IMR-90 (cell line): Measurements from ENCODE around the gene PMS2. TPM values are rescaled to one million over a fixed set of nuclear protein-coding genes. Genes with fewer than 3 reads are reported as not detected.

Source experiments
- ATAC-seq: fragments of 200-7000 bp; cut with Tn5 transposase; 2 replicates; pipeline ENCODE4 v1.9.1; 2020; ENCODE audit warnings: low read depth, mild to moderate bottlenecking, moderate library complexity
- BruUV-seq: library from RNA; stranded (reverse); fragments of 400-500 nt; replicated peaks from 2 replicates; lab custom pipeline; 2021; lab: Mats Ljungman, UMichigan
- CTCF ChIA-PET: fragments of 300-600 bp; formaldehyde crosslinking; extraction: SDS; loops from one replicate; lab custom pipeline; 2021; ENCODE audit warnings: antibody characterized with exemption; lab: Yijun Ruan, JAX
- POLR2A ChIA-PET: fragments of 300-600 bp; sonication (Branson Sonifier 250); formaldehyde crosslinking; loops from one replicate; lab custom pipeline; 2022; ENCODE audit warnings: antibody characterized with exemption; ENCODE audit not compliant: unreplicated experiment; lab: Charles Lee
- DNase-seq: peaks from one replicate; pipeline ENCODE4 v3.0.0; 2013
- H2AFZ ChIP-seq: replicated peaks from 2 replicates; pipeline ENCODE3; 2013; ENCODE audit warnings: low read length, mild to moderate bottlenecking; ENCODE audit not compliant: poor library complexity
- H2AK5ac ChIP-seq: 2 replicates; pipeline ENCODE4 v1.6.1; 2013; ENCODE audit warnings: low read depth, low read length, inconsistent platforms
- H2AK9ac ChIP-seq: replicated peaks from 2 replicates; pipeline ENCODE3; 2013; ENCODE audit warnings: mild to moderate bottlenecking, low read depth, low read length, moderate library complexity; ENCODE audit not compliant: poor library complexity
- H2BK120ac ChIP-seq: 2 replicates; pipeline ENCODE4 v1.6.1; 2013; ENCODE audit warnings: low read depth, low read length, inconsistent platforms
- H2BK15ac ChIP-seq: 3 replicates; pipeline ENCODE4 v1.6.1; 2013; ENCODE audit warnings: low read depth, low read length, inconsistent platforms
- H2BK20ac ChIP-seq: 2 replicates; pipeline ENCODE4 v1.6.1; 2013; ENCODE audit warnings: low read depth, mild to moderate bottlenecking, inconsistent platforms, low read length, moderate library complexity
- H2BK5ac ChIP-seq: 2 replicates; pipeline ENCODE4 v1.6.1; 2013; ENCODE audit warnings: mild to moderate bottlenecking, low read depth, low read length, inconsistent platforms; ENCODE audit not compliant: poor library complexity, severe bottlenecking
- H3K14ac ChIP-seq: replicated peaks from 2 replicates; pipeline ENCODE4 v1.6.1; 2013; ENCODE audit warnings: low read depth, low read length, inconsistent platforms
- H3K18ac ChIP-seq: 2 replicates; pipeline ENCODE4 v1.6.1; 2013; ENCODE audit warnings: low read depth, low read length, control low read depth
- H3K23ac ChIP-seq: 2 replicates; pipeline ENCODE4 v1.6.1; 2013; ENCODE audit warnings: low read depth, low read length, inconsistent platforms
- H3K27ac ChIP-seq: 2 replicates; pipeline ENCODE4 v1.5.1; 2013; ENCODE audit warnings: mild to moderate bottlenecking, control low read depth, low read length; ENCODE audit not compliant: insufficient read depth
- H3K27me3 ChIP-seq: 2 replicates; pipeline ENCODE4 v1.6.1; 2013; ENCODE audit warnings: low read length; ENCODE audit not compliant: control insufficient read depth, insufficient read depth
- H3K36me3 ChIP-seq: 2 replicates; pipeline ENCODE4 v1.6.1; 2013; ENCODE audit warnings: low read length, mixed read lengths; ENCODE audit not compliant: control insufficient read depth, insufficient read depth
- H3K4ac ChIP-seq: 2 replicates; pipeline ENCODE4 v1.6.1; 2013; ENCODE audit warnings: low read depth, low read length, inconsistent platforms
- H3K4me1 ChIP-seq: 2 replicates; pipeline ENCODE4 v1.6.1; 2013; ENCODE audit warnings: low read length, mixed read lengths; ENCODE audit not compliant: control insufficient read depth, insufficient read depth
- H3K4me2 ChIP-seq: 2 replicates; pipeline ENCODE4 v1.6.1; 2013; ENCODE audit warnings: low read depth, mild to moderate bottlenecking, control low read depth, low read length, moderate library complexity
- H3K4me3 ChIP-seq: 2 replicates; pipeline ENCODE4 v1.5.1; 2013; ENCODE audit warnings: low read depth, mild to moderate bottlenecking, control low read depth, low read length, moderate library complexity; ENCODE audit not compliant: insufficient read depth
- H3K56ac ChIP-seq: 2 replicates; pipeline ENCODE4 v1.6.1; 2013; ENCODE audit warnings: low read length, inconsistent platforms; ENCODE audit not compliant: insufficient read depth; ENCODE audit errors: extremely low read depth
- H3K79me1 ChIP-seq, 2 experiments: 2 replicates each; pipeline ENCODE4 v1.6.1; 2013; ENCODE audit warnings: low read length in 2 of 2, inconsistent platforms in 1 of 2, low read depth in 1 of 2
- H3K9ac ChIP-seq: 2 replicates; pipeline ENCODE4 v1.6.1; 2013; ENCODE audit warnings: low read depth, low read length, control low read depth
- H3K9me1 ChIP-seq: 2 replicates; pipeline ENCODE4 v1.6.1; 2013; ENCODE audit warnings: low read length, inconsistent platforms; ENCODE audit not compliant: insufficient read depth
- H3K9me3 ChIP-seq: 2 replicates; pipeline ENCODE4 v1.6.1; 2013; ENCODE audit warnings: low read length; ENCODE audit not compliant: control insufficient read depth, insufficient read depth
- H4K20me1 ChIP-seq: 2 replicates; pipeline ENCODE4 v1.6.1; 2013; ENCODE audit warnings: low read length, inconsistent platforms; ENCODE audit not compliant: insufficient read depth
- H4K5ac ChIP-seq: 2 replicates; pipeline ENCODE4 v1.6.1; 2013; ENCODE audit warnings: mild to moderate bottlenecking, low read depth, low read length, control low read depth
- H4K8ac ChIP-seq, 2 experiments: 2 replicates each; pipeline ENCODE4 v1.6.1; 2013; ENCODE audit warnings: low read depth in 2 of 2, low read length in 2 of 2, control low read depth in 1 of 2, inconsistent platforms in 1 of 2
- H4K91ac ChIP-seq: 2 replicates; pipeline ENCODE4 v1.6.1; 2013; ENCODE audit warnings: low read depth, low read length, inconsistent platforms; ENCODE audit not compliant: insufficient read depth
- BHLHE40 ChIP-seq: fragments of 150-350 bp; IDR thresholded peaks from 2 replicates; pipeline ENCODE4 v1.6.1; 2016; ENCODE audit warnings: mild to moderate bottlenecking, low read depth, low read length
- CEBPB ChIP-seq: IDR thresholded peaks from 2 replicates; pipeline ENCODE4 v1.6.1; 2012; ENCODE audit warnings: low read depth, low read length, improper control_type of control experiment
- CHD1 ChIP-seq: IDR thresholded peaks from 2 replicates; pipeline ENCODE4 v1.6.1; 2012; ENCODE audit warnings: low read depth, low read length, improper control_type of control experiment
- CTCF ChIP-seq: conservative IDR thresholded peaks from 2 replicates; pipeline ENCODE4 v1.5.1; 2012; ENCODE audit warnings: mild to moderate bottlenecking, low read depth, low read length, improper control_type of control experiment
- ELK1 ChIP-seq: fragments of 150-350 bp; IDR thresholded peaks from 2 replicates; pipeline ENCODE4 v1.6.1; 2016; ENCODE audit warnings: low read depth, mild to moderate bottlenecking, low read length, moderate library complexity, borderline replicate concordance
- FOS ChIP-seq: fragments of 150-350 bp; IDR thresholded peaks from 2 replicates; pipeline ENCODE4 v1.6.1; 2016; ENCODE audit warnings: low read depth, low read length
- MAFK ChIP-seq: IDR thresholded peaks from 2 replicates; pipeline ENCODE4 v1.6.1; 2012; ENCODE audit warnings: low read depth, low read length, improper control_type of control experiment
- MAZ ChIP-seq: IDR thresholded peaks from 2 replicates; pipeline ENCODE4 v1.6.1; 2012; ENCODE audit warnings: low read depth, mild to moderate bottlenecking, low read length, improper control_type of control experiment, moderate library complexity, borderline replicate concordance
- MXI1 ChIP-seq: IDR thresholded peaks from 2 replicates; pipeline ENCODE4 v1.6.1; 2012; ENCODE audit warnings: low read depth, mild to moderate bottlenecking, low read length, moderate library complexity, borderline replicate concordance
- NFE2L2 ChIP-seq: fragments of 150-350 bp; IDR thresholded peaks from 2 replicates; pipeline ENCODE4 v1.6.1; 2016; ENCODE audit warnings: low read depth, mild to moderate bottlenecking, low read length
- POLR2A ChIP-seq: IDR thresholded peaks from 2 replicates; pipeline ENCODE4 v1.6.1; 2012; ENCODE audit warnings: mild to moderate bottlenecking, low read depth, low read length
- RAD21 ChIP-seq: IDR thresholded peaks from 2 replicates; pipeline ENCODE4 v1.6.1; 2012; ENCODE audit warnings: low read length, improper control_type of control experiment
- RCOR1 ChIP-seq: IDR thresholded peaks from 2 replicates; pipeline ENCODE4 v1.6.1; 2012; ENCODE audit warnings: mild to moderate bottlenecking, low read length, improper control_type of control experiment; ENCODE audit not compliant: insufficient replicate concordance
- RFX5 ChIP-seq: IDR thresholded peaks from 2 replicates; pipeline ENCODE4 v1.8.0; 2012; ENCODE audit warnings: low read depth, mild to moderate bottlenecking, low read length, moderate library complexity
- SMC3 ChIP-seq: fragments of 150-350 bp; IDR thresholded peaks from 2 replicates; pipeline ENCODE4 v1.6.1; 2016; ENCODE audit warnings: low read depth, mild to moderate bottlenecking, antibody characterized with exemption, low read length, moderate library complexity
- USF2 ChIP-seq: fragments of 150-350 bp; IDR thresholded peaks from 2 replicates; pipeline ENCODE4 v1.6.1; 2017; ENCODE audit warnings: mild to moderate bottlenecking, antibody characterized with exemption, low read length, low read depth
- WGBS, 2 experiments: methylation state at CpG; one replicate each; pipeline versions ENCODE4 v1.1.5 to v1.1.7; 2013; ENCODE audit warnings: missing lambda C conversion rate in 2 of 2; ENCODE audit not compliant: insufficient read length in 1 of 2; ENCODE audit errors: extremely low coverage in 2 of 2; 5-methylcytosine and 5-hydroxymethylcytosine counted together
- dilution Hi-C: fragments of 300-500 bp; cut with HindIII; formaldehyde crosslinking; loops from one replicate; pipeline ENCODE4 v1.14.3; 2018; ENCODE audit warnings: low sequenced_read_pairs; ENCODE audit not compliant: unreplicated experiment
- in situ Hi-C: fragments of 300-500 bp; cut with MboI; formaldehyde crosslinking; loops from 3 replicates; pipeline ENCODE4 v1.14.3; 2019; ENCODE audit warnings: low sequenced_read_pairs, inconsistent platforms, mixed read lengths
- intact Hi-C: fragments of 100-400 bp; cut with micrococcal nuclease; formaldehyde crosslinking; loops from 2 replicates; pipeline ENCODE4 v1.10.0; 2022
- polyA plus RNA-seq, 3 experiments: library from polyadenylated mRNA; depleted of rRNA; stranded (reverse); fragments of >200 nt; gene quantifications; 2 replicates each; pipeline ENCODE4 v1.2.3, GENCODE V29; 2012; ENCODE audit warnings: low replicate concordance in 1 of 3
- total RNA-seq: library from RNA; depleted of rRNA; stranded (reverse); fragments of >200 nt; gene quantifications from 2 replicates; pipeline ENCODE4 v1.2.3, GENCODE V29; 2012

Gene PMS2
- total and polyA plus RNA-seq, 2 of the 4 experiments (the other 2 are of a cell fraction) = 6.8 to 14.3 TPM

- Histone ChIP-seq H3K36me3 (peaks cover 54% of the 10 kb centered on the region), H3K23ac (no peak overlapping the region), H2AK9ac (no peak overlapping the region), H2AK5ac (no peak overlapping the region), H3K9me1 (0 out of 2 replicates have a peak, but pooled peaks cover 6% of the 10 kb centered on the region), H3K4me1 (no peaks in the 10 kb centered on the region), H4K8ac (no peak overlapping the region), H2AFZ (no peak overlapping the region), H2BK20ac (no peak overlapping the region), H4K91ac (no peak overlapping the region), H2BK15ac (no peak overlapping the region), H3K27me3 (no peaks in the 10 kb centered on the region), H3K4ac (no peak overlapping the region), H3K4me3 (no peak overlapping the region), H3K9ac (no peak overlapping the region), H3K56ac (no peak overlapping the region), H3K79me1 (peaks cover 14 to 26% of the 10 kb centered on the region in 2 experiments; a peak in 3 of 4 replicates), H3K4me2 (no peak overlapping the region), H3K14ac (no peak overlapping the region), H3K9me3 (no peaks in the 10 kb centered on the region), H4K5ac (no peak overlapping the region), H3K18ac (no peak overlapping the region), H4K20me1 (no peaks in the 10 kb centered on the region; the same call in 1 of the 2 replicates), H2BK5ac (no peak overlapping the region), H3K27ac (no peak overlapping the region), H2BK120ac (no peak overlapping the region)
- ATAC-seq (no peak), DNase-seq (no peak)
- no TSS peak for BruUV-seq
- intact Hi-C loops = no loop called here
- ChIA-PET CTCF (no interaction called here), POLR2A (no interaction called here)
- in situ Hi-C loops = no loop called here
- dilution Hi-C loops = no loop called here
- WGBS, 2 experiments = 100% methylated on average over 1 of the region's 5 CpGs; no CpG with 5 or more reads in 1 of the 2 experiments
- TF ChIP-seq RAD21 (no peak), MAFK (no peak), CHD1 (no peak), POLR2A (no peak), MXI1 (no peak), RCOR1 (no peak), BHLHE40 (no peak), CEBPB (no peak), MAZ (no peak), CTCF (no peak), FOS (no peak), RFX5 (no peak), NFE2L2 (no peak), SMC3 (no peak), ELK1 (no peak), USF2 (no peak)
Measured at GRCh38 chr7:6028563-6028962, 19.7 kb upstream of the PMS2 start.
